Ishikawa (cell line): ENCODE data around the gene NPAS3.

ENCODE experiments used
- CEBPB ChIP-seq: IDR thresholded peaks from 2 replicates; pipeline ENCODE4 v1.6.1; 2012
- CREB1 ChIP-seq: IDR thresholded peaks from 2 replicates; pipeline ENCODE4 v1.6.1; 2012; ENCODE audit warnings: low read depth
- EGR1 ChIP-seq: IDR thresholded peaks from 2 replicates; pipeline ENCODE4 v1.6.1; 2012
- EP300 ChIP-seq: IDR thresholded peaks from 2 replicates; pipeline ENCODE4 v1.6.1; 2012; ENCODE audit warnings: borderline replicate concordance
- FOXM1 ChIP-seq: IDR thresholded peaks from 2 replicates; pipeline ENCODE4 v1.6.1; 2012; ENCODE audit warnings: low read depth, borderline replicate concordance
- MAX ChIP-seq: IDR thresholded peaks from 2 replicates; pipeline ENCODE4 v1.6.1; 2012
- NFIC ChIP-seq: IDR thresholded peaks from 2 replicates; pipeline ENCODE4 v1.6.1; 2012
- RAD21 ChIP-seq: IDR thresholded peaks from 2 replicates; pipeline ENCODE4 v1.6.1; 2012; ENCODE audit warnings: low read depth
- TAF1 ChIP-seq: IDR thresholded peaks from 2 replicates; pipeline ENCODE4 v1.6.1; 2012; ENCODE audit warnings: low read depth, mild to moderate bottlenecking
- TCF12 ChIP-seq: IDR thresholded peaks from 2 replicates; pipeline ENCODE4 v1.6.1; 2012; ENCODE audit warnings: low read depth
- TEAD4 ChIP-seq: IDR thresholded peaks from 2 replicates; pipeline ENCODE4 v1.6.1; 2012
- YY1 ChIP-seq: IDR thresholded peaks from 2 replicates; pipeline ENCODE4 v1.6.1; 2012; ENCODE audit warnings: low read depth
- ZBTB7A ChIP-seq: IDR thresholded peaks from 2 replicates; pipeline ENCODE4 v1.6.1; 2012; ENCODE audit warnings: low read depth
- TF ChIP-seq, protein P1 (sequence below): IDR thresholded peaks from 2 replicates; pipeline ENCODE4 v1.6.1; 2012; ENCODE audit warnings: low read depth, mild to moderate bottlenecking
- TF ChIP-seq, protein P2 (sequence below): IDR thresholded peaks from 2 replicates; pipeline ENCODE4 v1.6.1; 2012

Gene NPAS3

GRCh38 chr14:32938719-32939253 lies at the start of gene NPAS3:
Gene NPAS3, plus strand, starts transcription at chr14:32938879.
- no peak for TF ChIP-seq EGR1
- TF ChIP-seq FOXM1, result no peak
- no peak for TF ChIP-seq CEBPB
- no peak for TF ChIP-seq CREB1
- no peak for TF ChIP-seq TEAD4
- no peak for TF ChIP-seq YY1
- no peak for TF ChIP-seq RAD21
- no peak for TF ChIP-seq TCF12
- TF ChIP-seq, protein P1, sequence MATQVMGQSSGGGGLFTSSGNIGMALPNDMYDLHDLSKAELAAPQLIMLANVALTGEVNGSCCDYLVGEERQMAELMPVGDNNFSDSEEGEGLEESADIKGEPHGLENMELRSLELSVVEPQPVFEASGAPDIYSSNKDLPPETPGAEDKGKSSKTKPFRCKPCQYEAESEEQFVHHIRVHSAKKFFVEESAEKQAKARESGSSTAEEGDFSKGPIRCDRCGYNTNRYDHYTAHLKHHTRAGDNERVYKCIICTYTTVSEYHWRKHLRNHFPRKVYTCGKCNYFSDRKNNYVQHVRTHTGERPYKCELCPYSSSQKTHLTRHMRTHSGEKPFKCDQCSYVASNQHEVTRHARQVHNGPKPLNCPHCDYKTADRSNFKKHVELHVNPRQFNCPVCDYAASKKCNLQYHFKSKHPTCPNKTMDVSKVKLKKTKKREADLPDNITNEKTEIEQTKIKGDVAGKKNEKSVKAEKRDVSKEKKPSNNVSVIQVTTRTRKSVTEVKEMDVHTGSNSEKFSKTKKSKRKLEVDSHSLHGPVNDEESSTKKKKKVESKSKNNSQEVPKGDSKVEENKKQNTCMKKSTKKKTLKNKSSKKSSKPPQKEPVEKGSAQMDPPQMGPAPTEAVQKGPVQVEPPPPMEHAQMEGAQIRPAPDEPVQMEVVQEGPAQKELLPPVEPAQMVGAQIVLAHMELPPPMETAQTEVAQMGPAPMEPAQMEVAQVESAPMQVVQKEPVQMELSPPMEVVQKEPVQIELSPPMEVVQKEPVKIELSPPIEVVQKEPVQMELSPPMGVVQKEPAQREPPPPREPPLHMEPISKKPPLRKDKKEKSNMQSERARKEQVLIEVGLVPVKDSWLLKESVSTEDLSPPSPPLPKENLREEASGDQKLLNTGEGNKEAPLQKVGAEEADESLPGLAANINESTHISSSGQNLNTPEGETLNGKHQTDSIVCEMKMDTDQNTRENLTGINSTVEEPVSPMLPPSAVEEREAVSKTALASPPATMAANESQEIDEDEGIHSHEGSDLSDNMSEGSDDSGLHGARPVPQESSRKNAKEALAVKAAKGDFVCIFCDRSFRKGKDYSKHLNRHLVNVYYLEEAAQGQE, result no peak
- TF ChIP-seq ZBTB7A, result no peak
- TF ChIP-seq NFIC, result no peak
- TF ChIP-seq EP300, result no peak
- TF ChIP-seq, protein P2, sequence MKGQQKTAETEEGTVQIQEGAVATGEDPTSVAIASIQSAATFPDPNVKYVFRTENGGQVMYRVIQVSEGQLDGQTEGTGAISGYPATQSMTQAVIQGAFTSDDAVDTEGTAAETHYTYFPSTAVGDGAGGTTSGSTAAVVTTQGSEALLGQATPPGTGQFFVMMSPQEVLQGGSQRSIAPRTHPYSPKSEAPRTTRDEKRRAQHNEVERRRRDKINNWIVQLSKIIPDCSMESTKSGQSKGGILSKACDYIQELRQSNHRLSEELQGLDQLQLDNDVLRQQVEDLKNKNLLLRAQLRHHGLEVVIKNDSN, result no peak
- no peak for TF ChIP-seq MAX
- TF ChIP-seq TAF1, result no peak

GRCh38 chr14:32896979-32897697 lies 41.5 kb upstream of the NPAS3 start:
- TF ChIP-seq TCF12 (no peak), YY1 (no peak), FOXM1 (no peak), EP300 (no peak), RAD21 (no peak), NFIC (no peak)
- TF ChIP-seq, protein P2, result no peak

GRCh38 chr14:32897698-32898064 lies 41.0 kb upstream of the NPAS3 start:
- TF ChIP-seq FOXM1, result no peak
- no peak for TF ChIP-seq YY1
- TF ChIP-seq TCF12, result no peak
- TF ChIP-seq TEAD4, result no peak
- no peak for TF ChIP-seq CREB1
- no peak for TF ChIP-seq RAD21
- TF ChIP-seq, protein P1, result no peak
- TF ChIP-seq TAF1, result no peak
- TF ChIP-seq CEBPB, result no peak
- no peak for TF ChIP-seq ZBTB7A

GRCh38 chr14:32898876-32899275 lies 39.8 kb upstream of the NPAS3 start:
- TF ChIP-seq TAF1 (no peak), FOXM1 (no peak), RAD21 (no peak), MAX (no peak)

DNA sequence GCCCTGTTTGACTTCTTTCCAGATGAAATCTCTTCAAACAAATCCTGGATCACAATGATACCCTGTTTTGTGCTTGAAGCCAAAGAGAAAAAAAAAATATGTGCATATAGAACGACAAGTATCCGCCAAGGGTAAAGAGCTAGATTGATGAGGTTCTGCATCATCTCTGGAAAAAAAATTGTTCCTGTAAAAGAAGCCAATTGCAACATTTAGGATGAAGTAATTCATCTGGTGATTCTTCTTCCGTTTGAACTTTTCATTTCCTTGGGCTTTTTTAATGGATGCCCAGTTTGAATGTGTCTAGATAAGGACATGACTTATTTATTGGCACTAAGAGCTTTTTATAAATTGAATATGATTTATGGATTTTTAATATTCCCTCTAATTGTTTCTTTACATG lies 38.1 kb upstream of the NPAS3 start:
- TF ChIP-seq EP300 (no peak), ZBTB7A (no peak), YY1 (no peak), FOXM1 (no peak), TEAD4 (no peak), EGR1 (no peak), CEBPB (no peak)
- TF ChIP-seq, protein P2, result no peak

DNA sequence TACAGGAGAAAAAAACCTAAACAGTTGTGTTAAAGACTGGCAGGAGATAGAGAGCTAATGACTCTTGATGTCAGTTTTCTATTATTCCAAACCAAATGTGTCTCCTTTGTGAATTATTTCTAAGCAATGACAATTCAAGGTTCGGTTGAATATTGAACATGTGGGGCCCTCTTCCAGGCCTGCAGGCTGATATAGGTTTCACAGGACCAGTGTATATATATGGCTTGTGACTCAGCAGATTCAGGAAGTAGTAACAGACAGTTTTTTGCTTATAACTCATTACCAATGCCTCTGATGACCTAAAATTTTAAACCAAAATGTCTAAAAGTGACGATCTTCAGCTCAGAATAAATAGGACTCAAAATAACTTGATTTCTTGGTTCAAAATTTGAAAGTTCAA lies 33.7 kb upstream of the NPAS3 start:
- TF ChIP-seq FOXM1 (no peak), TAF1 (no peak), EGR1 (no peak), NFIC (no peak), RAD21 (no peak)
